HG02885 (cell line): ENCODE measurements around the gene TIMP4.

Source experiments
- ATAC-seq: cut with Tn5 transposase; IDR thresholded peaks from one replicate; pipeline ENCODE4 v1.9.1; 2021; ENCODE audit warnings: mild to moderate bottlenecking; ENCODE audit not compliant: unreplicated experiment, poor library complexity

Gene TIMP4

GRCh38 chr3:12115104-12115503, 43.6 kb downstream of the TIMP4 start:
- no peak for ATAC-seq

DNA sequence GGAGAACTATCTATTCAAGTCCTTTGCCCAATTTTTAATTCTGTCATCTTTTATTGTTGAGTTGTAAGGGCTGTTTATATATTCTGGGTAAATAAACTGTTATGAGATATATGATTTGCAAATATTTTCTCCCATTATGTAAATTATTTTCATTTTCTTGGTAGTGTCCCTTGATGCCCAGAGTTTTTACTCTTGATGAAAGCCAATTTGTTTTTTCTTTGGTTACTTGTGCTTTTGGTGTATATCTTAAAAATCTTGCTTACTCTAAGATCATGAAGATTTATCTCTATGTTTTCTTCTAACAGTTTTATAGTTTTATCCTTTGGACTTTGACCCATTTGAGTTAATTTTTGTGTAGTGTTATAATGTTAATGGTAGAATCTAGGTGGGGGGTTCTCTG, 44.5 kb downstream of the TIMP4 start:
- no peak for ATAC-seq

- ATAC-seq = no peak
Measured at GRCh38 chr3:12107071-12107713, 51.5 kb downstream of the TIMP4 start.
